Natural killer cell treated with Interleukin-12 subunit alpha and Interleukin-12 subunit beta and Interleukin-15 and Interleukin-18, amount 100 ng/mL, for 72 hours (primary cell): Measurements from ENCODE around the gene MAML3. TPM values are rescaled to one million over a fixed set of nuclear protein-coding genes. Genes with fewer than 3 reads are reported as not detected.

ENCODE experiments used
- ATAC-seq, 2 donors: fragments of 150-1000 bp; cut with Tn5 transposase in 1 of 2; sonication (Bioruptor Pico), chemical (Tn5 transposase) in 1 of 2; 2 replicates each; pipeline ENCODE4 v1.10.0; 2021
- DNase-seq: peaks from one replicate; pipeline ENCODE4 v3.0.0; 2022; ENCODE audit warnings: low spot score
- H3K27ac Mint-ChIP-seq, 2 donors: 1 replicate in 1 of 2; 2 replicates in 1 of 2; pipeline ENCODE4 v1.8.0; 2022; ENCODE audit warnings: mixed read lengths in 2 of 2, mild to moderate bottlenecking in 1 of 2, moderate library complexity in 1 of 2
- H3K27me3 Mint-ChIP-seq, 2 donors: 1 replicate in 1 of 2; 2 replicates in 1 of 2; pipeline ENCODE4 v1.8.0; 2022; ENCODE audit warnings: mixed read lengths in 2 of 2
- H3K36me3 Mint-ChIP-seq: one replicate; pipeline ENCODE4 v1.8.0; 2022; ENCODE audit warnings: mixed read lengths
- H3K4me1 Mint-ChIP-seq, 2 donors: 1 replicate in 1 of 2; 2 replicates in 1 of 2; pipeline ENCODE4 v1.8.0; 2022; ENCODE audit warnings: low read depth in 2 of 2, mixed read lengths in 2 of 2, mild to moderate bottlenecking in 1 of 2
- H3K4me3 Mint-ChIP-seq: one replicate; pipeline ENCODE4 v1.8.0; 2022; ENCODE audit warnings: mixed read lengths
- H3K9me3 Mint-ChIP-seq: 2 replicates; pipeline ENCODE4 v1.8.0; 2022; ENCODE audit warnings: mixed read lengths
- total RNA-seq, 2 donors: library from RNA; stranded (reverse); gene quantifications; one replicate each; pipeline ENCODE4 v1.2.3, GENCODE V29; 2022

Gene MAML3
- total RNA-seq, 2 donors from 2014 or later, result 0.40 to 1.3 TPM

GRCh38 chr4:140082391-140082755 is 71.6 kb downstream of the MAML3 start:
- Mint-ChIP-seq H3K27ac (no peak overlapping the region), H3K9me3 (no peaks in the 10 kb centered on the region), H3K4me1 (peaks cover 3 to 21% of the 10 kb centered on the region in 2 donors), H3K36me3 (no peaks in the 10 kb centered on the region), H3K27me3 (peaks cover 29 to 31% of the 10 kb centered on the region in 2 donors), H3K4me3 (no peak overlapping the region)
- no peak for ATAC-seq
- DNase-seq, result no peak

DNA sequence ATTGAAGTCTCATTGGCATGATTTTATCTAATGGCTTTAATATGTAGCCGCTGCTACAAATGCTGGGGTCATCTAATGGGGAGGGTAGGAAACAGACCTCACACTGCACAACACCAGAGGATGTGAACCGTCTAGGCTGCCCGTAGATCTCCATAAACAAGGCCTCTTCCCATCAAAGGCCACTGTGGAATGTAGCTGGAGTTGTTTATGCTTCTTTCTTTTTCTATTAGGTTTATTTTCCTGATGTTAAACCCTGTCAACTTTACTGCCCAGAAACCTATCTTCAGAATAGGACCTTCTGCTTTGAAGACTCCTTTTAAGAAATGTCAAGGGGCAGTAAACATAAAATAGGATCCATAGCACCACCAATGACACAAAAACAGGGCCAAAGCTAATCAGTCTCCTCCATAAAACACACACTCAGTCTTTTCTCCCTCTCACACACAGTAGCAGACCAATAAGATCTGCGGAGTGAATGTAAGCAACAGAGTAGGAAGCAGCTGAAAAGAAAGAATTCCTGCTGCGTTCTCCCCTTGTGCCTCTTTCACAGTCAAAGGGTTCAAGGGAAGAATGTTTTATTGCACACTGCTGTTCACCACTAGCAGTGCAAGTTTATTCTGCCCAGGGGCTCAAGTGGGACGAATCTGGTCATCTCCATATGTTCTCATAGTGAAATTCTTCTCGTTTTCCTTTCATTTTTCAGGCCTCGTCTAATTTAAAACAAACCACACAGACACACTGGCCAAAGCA is 72.2 kb downstream of the MAML3 start:
- DNase-seq (no peak), ATAC-seq (no peak)
- Mint-ChIP-seq H3K27me3 (peaks cover 33 to 36% of the 10 kb centered on the region in 2 donors), H3K9me3 (no peaks in the 10 kb centered on the region), H3K4me1 (peaks cover 3 to 27% of the 10 kb centered on the region in 2 donors), H3K27ac (no peak overlapping the region), H3K4me3 (no peak overlapping the region), H3K36me3 (no peaks in the 10 kb centered on the region)

DNA sequence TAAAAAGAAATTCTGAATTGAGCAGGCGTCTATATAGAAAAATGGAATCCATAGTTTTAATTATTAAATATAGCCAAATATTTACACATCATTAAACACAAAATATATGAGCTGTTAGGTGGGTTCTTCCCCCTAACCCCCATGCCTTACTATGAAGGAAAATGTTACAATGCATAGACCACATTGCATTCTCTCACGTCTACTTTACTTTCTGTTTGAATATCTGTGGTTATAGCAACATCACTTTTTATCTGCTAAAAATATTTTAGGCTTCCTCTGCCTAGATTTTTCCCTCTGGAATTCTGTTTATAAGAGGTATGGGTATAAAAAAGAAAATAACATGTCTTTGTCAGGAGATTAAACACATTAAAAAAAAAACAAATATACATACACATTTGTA is 73.1 kb downstream of the MAML3 start:
- Mint-ChIP-seq H3K4me1 (peaks cover 6 to 35% of the 10 kb centered on the region in 2 donors), H3K27me3 (peaks cover 35% of the 10 kb centered on the region in 2 donors)
- peak in 1 of 2 donors; percentile 54 for ATAC-seq

DNA sequence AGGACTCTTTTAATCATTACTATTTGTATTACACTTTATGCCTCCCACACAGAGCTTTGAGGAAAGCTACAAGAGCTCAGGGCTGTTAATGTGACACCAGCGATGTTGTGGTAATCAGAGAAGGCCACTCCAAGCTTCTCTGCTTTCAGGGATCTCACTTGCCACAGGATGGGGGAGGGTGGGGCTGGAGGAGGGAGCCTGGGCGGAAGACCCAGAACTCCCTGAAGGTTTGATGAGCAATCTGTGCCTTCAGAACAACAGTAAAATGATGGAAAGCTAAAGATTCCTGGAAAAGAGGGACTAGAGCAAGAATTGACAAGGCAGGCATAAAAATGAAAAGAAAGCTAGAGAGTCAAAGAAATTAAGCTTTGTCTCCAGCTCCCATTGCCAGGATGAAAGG is 75.6 kb downstream of the MAML3 start:
- H3K27ac Mint-ChIP-seq, result no peak overlapping the region
- peaks cover 40 to 45% of the 10 kb centered on the region in 2 donors for H3K27me3 Mint-ChIP-seq
- H3K4me3 Mint-ChIP-seq, result no peak overlapping the region
- no peaks in the 10 kb centered on the region for H3K36me3 Mint-ChIP-seq
- H3K9me3 Mint-ChIP-seq, result no peaks in the 10 kb centered on the region
- H3K4me1 Mint-ChIP-seq, result peaks cover 13 to 35% of the 10 kb centered on the region in 2 donors
- DNase-seq, result no peak
- ATAC-seq, result no peak

More for the DNA sequence above, 73.1 kb downstream of the MAML3 start:
- no peaks in the 10 kb centered on the region for H3K9me3 Mint-ChIP-seq
- H3K4me3 Mint-ChIP-seq, result no peak overlapping the region
- no peak for DNase-seq
- no peaks in the 10 kb centered on the region for H3K36me3 Mint-ChIP-seq
- no peak overlapping the region for H3K27ac Mint-ChIP-seq

GRCh38 chr4:140076307-140076706 is 77.7 kb downstream of the MAML3 start:
- H3K27ac Mint-ChIP-seq, result no peak overlapping the region

GRCh38 chr4:140071806-140072205 is 82.2 kb downstream of the MAML3 start:
- peaks cover 48% of the 10 kb centered on the region in 2 donors for H3K27me3 Mint-ChIP-seq
- H3K36me3 Mint-ChIP-seq, result peaks cover 5% of the 10 kb centered on the region
- peak overlapping the region; percentile 2 to 68 for H3K27ac Mint-ChIP-seq
- H3K4me1 Mint-ChIP-seq, result peaks cover 30 to 39% of the 10 kb centered on the region in 2 donors
- peak; percentile 95 to 96 for ATAC-seq
- peak overlapping the region; percentile 42 for H3K4me3 Mint-ChIP-seq
- DNase-seq, result peak; percentile 88
- no peaks in the 10 kb centered on the region for H3K9me3 Mint-ChIP-seq

More at GRCh38 chr4:140076307-140076706, 77.7 kb downstream of the MAML3 start:
- peaks cover 23 to 36% of the 10 kb centered on the region in 2 donors for H3K4me1 Mint-ChIP-seq
- peaks cover 35 to 37% of the 10 kb centered on the region in 2 donors for H3K27me3 Mint-ChIP-seq
- no peaks in the 10 kb centered on the region for H3K36me3 Mint-ChIP-seq
- no peak for DNase-seq
- H3K4me3 Mint-ChIP-seq, result peak overlapping the region; percentile 38
- H3K9me3 Mint-ChIP-seq, result no peaks in the 10 kb centered on the region
- ATAC-seq, result peak in 1 of 2 donors; percentile 43

DNA sequence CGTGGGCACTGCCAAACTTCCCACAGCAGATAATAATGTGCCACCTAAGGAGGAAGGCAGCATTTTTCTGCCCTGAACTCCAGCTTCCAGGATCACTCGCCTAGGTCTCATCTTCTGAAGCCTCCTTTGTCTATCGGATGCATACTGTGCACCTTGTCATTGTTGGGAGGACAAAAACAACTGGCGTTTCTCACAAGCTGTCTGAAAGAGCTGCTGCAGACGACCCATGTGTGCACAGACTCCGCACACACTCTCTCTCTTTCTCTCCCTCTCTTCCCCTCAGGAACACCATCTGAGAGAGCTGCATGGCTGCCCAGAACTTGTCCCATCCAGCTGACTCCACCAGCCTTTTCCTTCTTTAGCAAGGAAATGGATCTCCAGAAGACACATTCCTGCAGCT is 83.0 kb downstream of the MAML3 start:
- Mint-ChIP-seq H3K36me3 (peaks cover 5% of the 10 kb centered on the region), H3K9me3 (no peaks in the 10 kb centered on the region), H3K27me3 (peaks cover 47 to 50% of the 10 kb centered on the region in 2 donors), H3K4me3 (peak overlapping the region; percentile 42), H3K4me1 (peaks cover 22 to 36% of the 10 kb centered on the region in 2 donors), H3K27ac (peak overlapping the region; percentile 2 to 68)
- ATAC-seq (no peak), DNase-seq (no peak)

- ATAC-seq (peak in 1 of 2 donors; percentile 43), DNase-seq (no peak)
- Mint-ChIP-seq H3K36me3 (peaks cover 5% of the 10 kb centered on the region), H3K27ac (peak overlapping the region in 1 of 2 donors; percentile 2), H3K4me3 (peak overlapping the region; percentile 42), H3K27me3 (peaks cover 51 to 56% of the 10 kb centered on the region in 2 donors), H3K9me3 (no peaks in the 10 kb centered on the region), H3K4me1 (peaks cover 22 to 36% of the 10 kb centered on the region in 2 donors)
These were observed 83.6 kb downstream of the MAML3 start for GRCh38 chr4:140070366-140070765.

DNA sequence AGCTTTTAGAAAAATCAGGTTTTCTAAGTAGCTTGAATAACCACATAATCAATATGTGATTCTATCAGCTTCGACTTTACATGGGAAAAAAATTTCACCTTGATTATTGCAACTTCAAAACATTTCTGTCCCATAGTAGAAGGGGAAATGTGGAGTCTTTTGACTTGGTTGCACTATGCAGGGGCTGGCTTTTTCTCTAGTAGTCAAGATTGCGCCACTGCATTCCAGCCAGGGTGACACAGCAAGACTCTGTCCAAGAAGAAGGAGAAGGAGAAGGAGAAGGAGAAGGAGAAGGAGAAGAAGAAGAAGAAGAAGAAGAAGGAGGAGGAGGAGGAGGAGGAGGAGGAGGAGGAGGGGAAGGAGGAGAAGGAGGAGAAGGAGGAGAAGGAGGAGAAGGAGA is 84.9 kb downstream of the MAML3 start:
- ATAC-seq (no peak), DNase-seq (no peak)
- Mint-ChIP-seq H3K4me1 (peaks cover 22 to 36% of the 10 kb centered on the region in 2 donors), H3K36me3 (peaks cover 5% of the 10 kb centered on the region), H3K9me3 (no peaks in the 10 kb centered on the region), H3K27me3 (peaks cover 58 to 61% of the 10 kb centered on the region in 2 donors), H3K27ac (no peak overlapping the region), H3K4me3 (no peak overlapping the region)

DNA sequence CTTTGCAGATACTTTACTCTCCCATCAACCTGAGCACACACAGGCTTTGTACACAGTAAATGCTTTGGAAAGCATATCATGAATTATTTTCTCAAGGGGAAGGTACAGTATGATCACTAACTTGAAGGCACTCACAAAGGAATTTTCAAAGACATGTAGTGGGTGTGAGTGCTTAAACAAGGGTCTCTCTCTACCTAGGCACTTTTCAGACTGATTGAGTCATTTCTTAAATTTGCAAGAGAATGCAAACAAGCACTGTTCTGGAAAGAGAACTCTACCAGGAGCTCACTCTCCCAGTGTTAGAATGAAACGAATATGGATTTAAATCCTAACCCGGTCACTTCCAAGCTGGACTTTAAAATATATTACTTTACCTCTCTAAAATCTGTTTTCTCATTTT is 85.7 kb downstream of the MAML3 start:
- H3K4me3 Mint-ChIP-seq, result no peak overlapping the region
- H3K27ac Mint-ChIP-seq, result no peak overlapping the region
- H3K36me3 Mint-ChIP-seq, result peaks cover 5% of the 10 kb centered on the region
- no peak for ATAC-seq
- DNase-seq, result no peak
- H3K27me3 Mint-ChIP-seq, result peaks cover 53 to 59% of the 10 kb centered on the region in 2 donors
- H3K9me3 Mint-ChIP-seq, result no peaks in the 10 kb centered on the region
- peaks cover 22 to 28% of the 10 kb centered on the region in 2 donors for H3K4me1 Mint-ChIP-seq

DNA sequence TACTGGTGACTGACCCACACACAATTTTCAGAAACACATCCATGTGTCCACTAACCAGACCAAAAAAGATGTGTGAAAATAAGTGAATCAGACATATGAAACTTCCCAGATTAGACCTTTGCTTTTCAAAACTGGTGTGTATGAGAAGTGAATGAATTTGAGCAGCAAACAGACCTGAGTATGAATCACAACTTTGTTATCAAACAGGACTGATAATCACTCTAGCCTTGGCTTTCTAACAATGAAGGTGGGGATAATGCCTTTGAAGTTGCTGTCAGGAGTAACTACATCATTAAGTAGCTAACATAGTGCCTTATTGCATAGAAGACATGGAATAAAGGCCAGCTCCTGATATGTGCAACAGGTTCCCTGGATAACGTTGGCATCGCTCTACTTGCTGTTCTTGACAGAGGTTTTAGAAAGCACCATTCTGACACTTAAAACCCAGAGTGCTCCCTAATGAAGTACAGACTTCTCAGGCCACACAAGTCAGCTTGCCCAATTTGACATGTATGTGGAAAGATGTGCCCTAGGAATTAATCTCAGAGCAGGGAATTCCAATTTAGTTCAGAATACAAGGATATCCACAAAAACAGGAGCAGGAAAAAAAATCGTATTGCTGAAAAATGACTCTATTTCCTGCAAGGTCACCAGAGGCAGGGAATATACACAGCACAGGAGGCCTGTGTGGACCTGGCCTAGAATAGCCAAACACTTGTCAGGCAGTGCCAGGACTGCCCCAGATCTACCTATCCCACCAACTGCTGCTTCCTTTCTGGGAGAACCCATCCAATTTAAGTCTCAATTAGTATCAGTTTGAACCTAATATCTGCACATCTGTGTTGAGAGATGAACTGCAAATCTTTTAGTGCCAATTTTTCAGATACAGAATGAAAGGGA is 87.7 kb downstream of the MAML3 start:
- DNase-seq (no peak), ATAC-seq (no peak)
- H3K36me3 Mint-ChIP-seq, result peaks cover 5% of the 10 kb centered on the region
- H3K9me3 Mint-ChIP-seq, result no peaks in the 10 kb centered on the region
- peaks cover 55 to 69% of the 10 kb centered on the region in 2 donors for H3K27me3 Mint-ChIP-seq
- H3K4me3 Mint-ChIP-seq, result no peak overlapping the region
- peaks cover 12 to 16% of the 10 kb centered on the region in 2 donors for H3K4me1 Mint-ChIP-seq
- H3K27ac Mint-ChIP-seq, result no peak overlapping the region

GRCh38 chr4:140065393-140065792 is 88.6 kb downstream of the MAML3 start:
- Mint-ChIP-seq H3K9me3 (no peaks in the 10 kb centered on the region), H3K4me1 (peaks cover 3 to 7% of the 10 kb centered on the region in 2 donors), H3K27me3 (peaks cover 50 to 75% of the 10 kb centered on the region in 2 donors), H3K36me3 (peaks cover 5% of the 10 kb centered on the region), H3K4me3 (no peak overlapping the region), H3K27ac (no peak overlapping the region)
- DNase-seq (no peak), ATAC-seq (no peak)

GRCh38 chr4:140061659-140062289 is 92.2 kb downstream of the MAML3 start:
- Mint-ChIP-seq H3K36me3 (no peaks in the 10 kb centered on the region), H3K27me3 (peaks cover 37 to 69% of the 10 kb centered on the region in 2 donors), H3K9me3 (no peaks in the 10 kb centered on the region), H3K27ac (no peak overlapping the region), H3K4me3 (no peak overlapping the region), H3K4me1 (no peaks in the 10 kb centered on the region)
- ATAC-seq, result no peak
- DNase-seq, result no peak
